HG02588 (cell line): ENCODE results near the gene SLC12A4.
"Not testable (repeated sequence)": the region's sequence is repeated elsewhere in the genome, so short reads cannot be mapped to it uniquely, and the experiment has no call there.

ENCODE experiments used
- ATAC-seq: cut with Tn5 transposase; IDR thresholded peaks from one replicate; pipeline ENCODE4 v1.9.1; 2021; ENCODE audit warnings: mild to moderate bottlenecking, moderate library complexity; ENCODE audit not compliant: unreplicated experiment

The SLC12A4 gene

GRCh38 chr16:67928561-67929364 is 39.7 kb downstream of the SLC12A4 start:
- no peak for ATAC-seq

GRCh38 chr16:67928147-67928546 is 40.3 kb downstream of the SLC12A4 start:
- ATAC-seq, result no peak

- no peak for ATAC-seq
Measured at GRCh38 chr16:67927131-67927941, 41.1 kb downstream of the SLC12A4 start.

GRCh38 chr16:67926181-67926750 is 42.2 kb downstream of the SLC12A4 start:
- no peak for ATAC-seq

GRCh38 chr16:67924140-67924906 is 44.1 kb downstream of the SLC12A4 start:
- no peak for ATAC-seq

GRCh38 chr16:67923414-67924116 is 44.9 kb downstream of the SLC12A4 start:
- ATAC-seq, result no peak

- no peak for ATAC-seq
Measured at GRCh38 chr16:67922740-67923139, 45.7 kb downstream of the SLC12A4 start.

GRCh38 chr16:67922221-67922620 is 46.2 kb downstream of the SLC12A4 start:
- no peak for ATAC-seq

- ATAC-seq, result no peak
Measured at GRCh38 chr16:67919622-67920221, 48.7 kb downstream of the SLC12A4 start.

GRCh38 chr16:67917852-67918236 is 50.6 kb downstream of the SLC12A4 start:
- ATAC-seq, result no peak

- ATAC-seq, result no peak
Measured at GRCh38 chr16:67917140-67917851, 51.1 kb downstream of the SLC12A4 start.

- no peak for ATAC-seq
Measured at GRCh38 chr16:67915831-67916723, 52.4 kb downstream of the SLC12A4 start.

- ATAC-seq, result not testable (repeated sequence)
Measured at GRCh38 chr16:67915496-67915769, 53.0 kb downstream of the SLC12A4 start.

- no peak for ATAC-seq
Measured at GRCh38 chr16:67914758-67915495, 53.5 kb downstream of the SLC12A4 start.

- ATAC-seq, result no peak
Measured at GRCh38 chr16:67910158-67910557, 58.3 kb downstream of the SLC12A4 start.

GRCh38 chr16:67909056-67909742 is 59.2 kb downstream of the SLC12A4 start:
- ATAC-seq, result no peak
